CD4-positive, alpha-beta T cell treated with Interleukin-6 at 100 ng/mL for 8 hours (primary cell): Measurements from ENCODE around the gene CDRT15.
"Not testable (repeated sequence)": the region's sequence is repeated elsewhere in the genome, so short reads cannot be mapped to it uniquely, and the experiment has no call there.

Experiments used
- DNase-seq: peaks from one replicate; pipeline ENCODE4 v3.0.0-alpha.2; 2020; ENCODE audit warnings: mixed read lengths, low spot score

CDRT15 gene

DNA sequence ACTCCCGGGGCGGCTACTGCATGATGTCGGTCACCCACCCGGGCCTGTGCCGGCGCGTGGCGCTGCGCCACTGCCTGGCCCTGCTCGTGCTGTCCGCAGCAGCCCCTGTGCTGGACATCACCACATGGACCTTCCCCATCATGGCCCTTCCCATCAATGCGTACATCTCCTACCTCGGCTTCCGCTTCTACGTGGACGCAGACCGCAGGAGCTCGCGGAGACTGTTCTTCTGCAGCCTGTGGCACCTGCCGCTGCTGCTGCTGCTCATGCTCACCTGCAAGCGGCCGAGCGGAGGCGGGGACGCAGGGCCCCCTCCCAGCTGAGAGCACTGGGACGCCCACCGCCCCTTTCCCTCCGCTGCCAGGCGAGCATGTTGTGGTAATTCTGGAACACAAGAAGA lies 29.8 kb downstream of the CDRT15 start:
- no peak for DNase-seq

GRCh38 chr17:14205992-14206461 lies 30.6 kb downstream of the CDRT15 start:
- peak; percentile 82 for DNase-seq

DNA sequence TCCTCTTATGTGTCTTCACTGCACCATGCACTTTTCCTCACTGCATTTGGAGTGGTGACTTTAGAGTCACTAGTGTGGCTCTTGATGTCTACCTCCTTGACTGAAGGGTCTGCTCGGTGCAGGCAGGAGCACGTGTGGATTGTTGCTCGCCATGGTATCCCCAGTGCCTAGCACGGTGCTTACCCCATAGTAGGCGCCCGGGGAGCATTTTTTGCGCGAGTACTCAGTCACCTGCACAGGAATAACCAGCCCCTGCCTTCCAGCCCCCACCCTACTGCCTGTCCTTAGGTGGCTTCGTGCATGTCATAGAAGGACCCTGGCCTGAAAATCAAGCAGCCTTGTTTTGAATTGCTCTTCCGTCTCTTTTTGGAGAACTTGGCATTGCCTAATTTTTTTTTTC lies 31.3 kb downstream of the CDRT15 start:
- DNase-seq: no peak

GRCh38 chr17:14204546-14204945 lies 32.1 kb downstream of the CDRT15 start:
- DNase-seq: no peak

DNA sequence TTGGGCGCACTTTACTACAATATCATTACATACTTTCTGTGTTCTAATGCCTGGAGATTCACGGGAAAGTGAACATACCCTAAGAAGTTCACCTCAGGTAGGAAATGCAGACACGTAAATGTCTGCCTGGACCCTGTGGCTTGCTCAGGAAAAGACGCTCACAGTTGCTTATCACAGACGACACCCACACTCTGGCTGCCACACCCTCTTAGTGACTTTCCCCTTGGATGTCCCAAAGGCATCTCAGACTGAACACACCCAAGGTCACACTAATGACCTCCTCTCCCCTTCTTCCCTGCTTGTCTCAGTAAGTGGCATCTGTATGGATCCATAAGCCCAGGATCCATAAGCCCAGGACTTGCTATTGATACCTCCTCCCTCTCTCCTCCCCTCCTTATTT lies 32.6 kb downstream of the CDRT15 start:
- no peak for DNase-seq

DNA sequence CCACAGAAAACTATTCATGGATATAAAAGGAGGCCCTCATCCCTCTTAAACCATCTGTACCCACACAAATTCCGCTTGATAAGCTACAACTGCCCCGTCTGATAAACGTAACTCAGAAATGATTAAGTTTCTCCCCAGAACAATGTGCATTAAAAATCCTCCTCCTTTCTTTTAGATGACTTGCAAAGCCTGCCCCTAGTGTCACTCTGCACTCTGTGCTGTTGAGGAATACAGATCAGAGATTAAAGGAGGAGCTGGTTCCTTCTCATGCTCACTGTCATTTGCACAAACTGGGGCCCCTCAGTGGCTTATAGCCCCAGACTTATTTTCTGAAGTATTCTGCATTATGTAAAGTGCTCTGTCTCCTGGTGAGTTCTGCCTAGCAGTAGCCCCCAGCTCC lies 33.3 kb downstream of the CDRT15 start:
- peak; percentile 59 for DNase-seq

DNA sequence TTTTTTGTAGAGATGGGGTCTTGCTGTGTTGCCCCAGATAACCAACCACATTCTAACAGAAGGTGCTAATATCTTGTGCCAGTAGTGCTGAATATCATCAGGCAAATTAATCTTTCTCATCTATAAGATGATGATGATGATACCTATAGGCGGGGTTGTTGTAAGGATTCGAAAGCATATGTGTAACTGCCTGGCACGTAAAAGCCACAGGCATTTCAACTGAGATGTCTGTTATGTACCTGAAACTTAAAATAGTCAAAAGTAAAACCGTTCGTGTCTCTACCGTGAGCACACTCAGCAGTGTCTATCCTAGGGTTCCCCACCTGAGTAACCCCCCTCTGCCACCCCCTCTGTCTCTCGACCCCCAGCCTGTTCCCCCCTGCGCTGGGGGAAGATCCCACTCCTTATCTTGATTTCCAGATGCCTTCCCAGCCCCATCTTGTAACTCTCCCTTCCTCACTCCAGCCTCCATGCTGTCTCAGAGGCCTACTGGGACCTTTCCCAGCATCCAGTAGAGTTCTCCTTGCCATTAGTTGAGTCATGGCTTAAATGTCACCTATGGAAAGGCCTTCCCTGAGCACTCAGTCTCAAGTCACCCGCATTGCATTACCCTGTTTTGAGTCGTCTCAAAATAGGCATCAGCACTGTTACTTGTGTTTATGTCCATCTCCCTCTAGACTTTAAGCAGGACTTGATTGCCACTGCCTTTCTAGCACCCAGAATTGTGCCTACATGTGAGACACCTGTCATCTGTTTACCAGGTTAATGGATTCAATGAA lies 34.1 kb downstream of the CDRT15 start:
- no peak for DNase-seq

- no peak for DNase-seq
These were observed 34.7 kb downstream of the CDRT15 start for GRCh38 chr17:14201988-14202380.

DNA sequence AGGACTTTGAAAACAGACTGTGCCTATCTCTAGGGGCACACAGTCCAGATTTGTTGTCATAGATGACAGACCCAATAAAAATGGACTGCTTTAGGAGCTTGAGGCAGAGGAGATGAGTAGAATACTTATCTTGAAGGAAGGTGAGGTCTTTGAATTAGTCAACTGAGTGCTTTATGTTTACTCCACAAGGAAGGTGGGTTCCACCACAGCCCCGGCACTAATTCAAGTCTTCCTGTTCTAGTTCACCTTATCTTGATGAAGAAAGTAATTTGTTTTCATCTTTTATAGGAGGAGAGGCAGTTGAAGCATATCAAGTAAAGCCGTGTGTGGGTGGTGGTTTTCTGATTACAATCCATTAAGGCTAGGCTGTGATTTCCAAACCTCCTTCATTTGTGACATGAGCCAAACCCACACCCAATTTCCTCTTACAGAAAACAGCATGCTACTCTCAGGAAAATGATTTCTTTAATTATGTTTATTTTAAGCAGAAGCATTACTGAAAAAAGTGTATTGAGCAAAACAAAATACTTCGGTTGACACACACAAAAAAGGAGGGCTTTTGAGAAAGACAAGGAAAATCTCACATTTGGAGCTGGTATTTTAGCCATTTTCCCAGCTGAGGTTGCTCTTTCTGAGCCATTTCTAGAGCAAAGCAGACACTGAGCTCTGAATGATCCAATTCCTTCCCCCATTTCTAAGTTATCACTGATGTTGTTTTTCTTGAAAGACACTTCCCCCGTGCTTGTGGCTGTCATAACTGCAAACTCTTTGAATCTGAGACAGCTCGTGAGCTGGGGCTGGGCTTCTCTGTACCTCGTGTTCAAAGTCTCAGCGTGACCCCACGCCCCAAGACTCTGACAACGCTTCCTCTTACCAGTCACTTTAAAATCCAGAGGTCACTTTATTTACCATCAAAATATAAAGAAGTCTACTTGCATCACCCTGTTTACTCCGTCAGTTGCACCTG lies 35.4 kb downstream of the CDRT15 start:
- DNase-seq: peak; percentile 76

GRCh38 chr17:14200354-14200753 lies 36.3 kb downstream of the CDRT15 start:
- no peak for DNase-seq

DNA sequence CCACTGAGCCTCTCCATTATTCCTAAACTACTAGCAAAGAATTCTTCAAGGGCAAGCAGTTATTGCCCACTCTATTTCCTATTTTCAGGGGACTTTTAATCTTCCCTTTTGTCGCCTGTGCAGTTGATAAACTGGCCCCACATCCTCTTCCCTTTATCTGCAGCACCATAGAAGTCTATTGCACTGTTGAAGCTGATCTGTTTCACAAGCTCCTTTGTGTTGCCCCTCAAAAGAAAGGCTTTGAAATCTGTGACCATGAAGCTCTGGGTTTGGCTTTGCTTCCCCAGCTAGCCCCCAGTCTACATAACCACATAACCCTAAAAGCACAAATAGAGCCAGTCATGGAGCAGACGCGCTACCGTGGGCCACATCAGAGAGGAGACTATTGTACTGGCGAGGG lies 37.1 kb downstream of the CDRT15 start:
- DNase-seq: no peak

- no peak for DNase-seq
These were observed 38.1 kb downstream of the CDRT15 start for GRCh38 chr17:14198575-14198974.

GRCh38 chr17:14198013-14198412 lies 38.6 kb downstream of the CDRT15 start:
- no peak for DNase-seq

DNA sequence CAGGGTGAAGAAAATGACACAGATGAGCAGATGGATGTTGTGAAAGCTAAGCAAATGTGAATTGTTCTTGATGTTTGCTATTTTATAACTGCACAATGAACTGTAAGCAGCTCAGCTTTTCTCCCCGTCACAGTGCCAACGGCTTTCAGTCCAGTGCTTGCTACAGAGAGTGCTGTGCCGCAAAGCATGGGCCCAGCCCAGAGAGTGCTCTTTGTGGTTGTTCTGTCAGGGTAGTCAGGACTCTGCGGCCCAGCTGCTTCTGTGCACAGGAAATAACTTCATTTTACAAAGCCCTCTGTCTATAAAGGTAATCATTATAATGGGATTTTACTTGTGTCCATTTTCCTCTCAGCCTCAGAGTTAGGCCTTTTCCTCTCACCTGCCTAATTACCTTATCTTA lies 39.1 kb downstream of the CDRT15 start:
- peak; percentile 64 for DNase-seq

DNA sequence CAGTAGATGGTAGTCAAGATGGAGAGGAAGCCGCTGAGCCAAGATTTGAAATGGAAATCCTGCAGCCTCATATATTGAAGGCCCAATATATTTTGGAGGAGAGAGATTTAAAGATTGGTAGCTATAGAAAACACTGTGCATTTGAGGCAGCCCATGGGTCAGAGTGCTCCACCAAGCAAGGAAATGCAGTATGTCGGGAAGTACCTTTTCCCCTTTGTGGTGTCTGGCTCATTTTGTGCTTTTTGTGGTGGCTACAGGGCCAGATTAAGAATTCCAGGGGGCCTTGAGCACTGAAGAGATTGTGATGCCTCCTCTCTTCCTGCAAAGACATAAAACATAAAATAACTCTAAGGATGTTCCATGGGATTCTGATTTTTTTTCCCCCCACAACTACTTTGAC lies 39.6 kb downstream of the CDRT15 start:
- no peak for DNase-seq

- no peak for DNase-seq
These were observed 40.2 kb downstream of the CDRT15 start for GRCh38 chr17:14196377-14196997.

DNA sequence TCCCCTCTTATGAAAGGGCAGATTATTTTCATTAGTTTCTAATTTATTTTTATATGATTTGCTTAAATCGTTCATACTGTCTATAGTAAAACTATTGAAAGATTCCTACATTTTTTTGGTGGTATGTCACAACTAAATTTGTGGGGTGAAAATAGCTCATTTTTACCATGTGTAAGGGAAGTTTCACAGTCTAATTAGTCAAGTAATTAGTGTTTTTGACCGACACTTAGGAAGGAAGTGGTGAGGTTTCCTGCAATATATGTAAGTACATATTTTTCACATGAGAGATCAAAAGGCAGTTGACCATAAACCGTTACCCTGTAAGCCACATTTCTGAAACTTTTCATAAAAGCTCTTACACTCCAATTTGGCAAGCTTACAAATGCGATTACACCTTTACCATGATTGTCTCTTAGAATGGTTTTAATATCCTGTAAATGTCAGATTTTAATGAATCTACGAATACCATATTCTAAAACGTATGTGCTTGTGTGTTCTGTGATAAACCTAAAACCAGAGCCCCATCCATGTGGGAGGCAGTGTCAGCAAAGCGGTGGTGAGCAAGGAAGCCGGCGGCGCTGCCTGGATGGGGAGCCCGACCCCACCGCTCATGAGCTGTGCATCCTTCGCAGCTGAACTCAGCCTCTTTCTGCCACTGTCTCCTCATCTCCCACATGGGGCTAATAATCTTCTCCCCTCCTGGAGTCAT lies 43.9 kb downstream of the CDRT15 start:
- DNase-seq: not testable (repeated sequence)

DNA sequence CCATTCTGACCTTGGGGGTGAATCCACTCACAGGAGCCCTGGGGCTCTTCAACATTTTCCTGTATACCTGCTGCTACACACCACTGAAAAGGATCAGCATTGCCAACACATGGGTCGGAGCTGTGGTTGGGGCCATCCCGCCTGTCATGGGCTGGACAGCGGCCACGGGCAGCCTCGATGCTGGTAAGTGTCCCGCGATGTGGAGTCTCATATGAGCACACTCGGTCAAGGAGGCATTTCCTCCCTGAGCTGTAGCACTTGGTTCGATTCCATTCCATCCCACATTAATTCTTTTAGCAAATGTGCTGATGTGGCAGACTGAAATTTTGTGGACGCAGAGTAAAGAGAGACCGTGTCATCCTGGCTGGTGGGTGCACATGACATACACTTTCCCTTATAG lies 44.6 kb downstream of the CDRT15 start:
- DNase-seq: not testable (repeated sequence)

DNA sequence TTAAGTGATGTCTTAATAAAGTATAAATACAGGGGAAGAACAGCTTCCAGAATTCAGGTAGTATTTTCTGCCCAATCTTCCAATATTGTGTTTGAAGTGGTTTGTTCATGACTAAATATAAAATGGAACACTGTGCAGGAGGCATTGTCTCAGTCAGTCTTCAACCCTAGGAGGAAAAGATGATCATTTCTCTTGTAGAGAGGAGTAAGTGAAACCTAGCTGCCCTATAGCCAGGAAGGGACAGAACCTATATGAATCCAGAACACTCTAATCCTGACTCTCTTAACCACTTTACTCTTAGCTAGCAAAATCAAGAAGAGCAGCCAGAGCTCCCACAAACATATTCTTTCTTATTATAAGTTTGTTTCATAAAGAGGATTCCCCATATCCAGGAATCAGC lies 45.2 kb downstream of the CDRT15 start:
- DNase-seq: not testable (repeated sequence)

GRCh38 chr17:14190774-14191173 lies 45.9 kb downstream of the CDRT15 start:
- DNase-seq: not testable (repeated sequence)

DNA sequence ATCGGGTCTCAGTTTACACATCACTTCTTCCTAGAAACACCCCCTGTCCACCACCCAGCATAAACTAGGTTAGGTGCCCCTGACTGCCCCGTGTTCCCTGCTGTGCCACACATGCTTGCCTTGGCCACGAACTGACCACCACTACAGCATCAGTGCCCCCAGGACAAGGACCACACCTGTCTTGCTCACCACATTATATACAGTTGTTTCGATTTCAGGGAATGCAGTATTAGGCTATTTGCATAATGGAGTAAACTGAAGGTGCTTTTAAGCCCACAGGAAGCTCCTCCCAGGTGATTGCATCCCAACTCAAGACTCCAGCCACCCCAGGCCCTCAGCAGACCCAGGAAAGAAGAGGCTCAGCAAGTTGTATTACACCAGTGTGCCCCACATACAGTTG lies 50.2 kb downstream of the CDRT15 start:
- not testable (repeated sequence) for DNase-seq
